Panc1 (cell line): ENCODE results near the gene NECTIN1. TPM values are rescaled to one million over a fixed set of nuclear protein-coding genes. Genes with fewer than 3 reads are reported as not detected.

ENCODE experiments used
- ATAC-seq: fragments of 200-7000 bp; cut with Tn5 transposase; 2 replicates; pipeline ENCODE4 v1.9.1; 2020; ENCODE audit warnings: mild to moderate bottlenecking, moderate library complexity
- BruUV-seq: library from RNA; stranded (reverse); fragments of 400-500 nt; replicated peaks from 2 replicates; lab custom pipeline; 2021; lab: Mats Ljungman, UMichigan
- CTCF ChIA-PET: fragments of 300-600 bp; sonication (Branson Sonifier 250); formaldehyde crosslinking; loops from one replicate; lab custom pipeline; 2022; ENCODE audit warnings: antibody characterized with exemption; lab: Charles Lee
- POLR2A ChIA-PET: fragments of 300-600 bp; sonication (Branson Sonifier 250); formaldehyde crosslinking; loops from one replicate; lab custom pipeline; 2022; ENCODE audit warnings: antibody characterized with exemption; lab: Charles Lee
- DNase-seq: peaks from one replicate; pipeline ENCODE4 v3.0.0-alpha.2; 2010; ENCODE audit warnings: low read depth, low spot score
- H3K27ac ChIP-seq: 2 replicates; pipeline ENCODE4 v1.5.1; 2011; ENCODE audit warnings: mild to moderate bottlenecking, low read length, inconsistent platforms
- H3K27me3 ChIP-seq: fragments of 200-500 bp; sonication (Bioruptor generic); 2 replicates; pipeline ENCODE4 v1.6.0; 2014; ENCODE audit warnings: low read length, inconsistent platforms; ENCODE audit not compliant: control insufficient read depth, insufficient read depth
- H3K36me3 ChIP-seq: fragments of 200-500 bp; sonication (Bioruptor generic); 2 replicates; pipeline ENCODE4 v1.5.1; 2014; ENCODE audit warnings: inconsistent platforms, mild to moderate bottlenecking, low read length, moderate library complexity; ENCODE audit not compliant: control insufficient read depth, insufficient read depth
- H3K4me1 ChIP-seq: 2 replicates; pipeline ENCODE4 v1.5.1; 2011; ENCODE audit warnings: inconsistent platforms, mild to moderate bottlenecking, low read length, moderate library complexity; ENCODE audit not compliant: control insufficient read depth, insufficient read depth
- H3K4me3 ChIP-seq, 2 experiments: 2 replicates each; pipeline ENCODE4 v1.5.1; 2011 to 2012; ENCODE audit warnings: low read depth in 2 of 2, low read length in 2 of 2, mild to moderate bottlenecking in 2 of 2, inconsistent platforms in 1 of 2, moderate library complexity in 1 of 2
- H3K9me3 ChIP-seq: fragments of 200-500 bp; sonication (Bioruptor generic); 2 replicates; pipeline ENCODE4 v1.5.1; 2014; ENCODE audit warnings: low read depth, mild to moderate bottlenecking, inconsistent platforms, low read length, moderate library complexity; ENCODE audit not compliant: control insufficient read depth, insufficient read depth
- POLR2AphosphoS5 ChIP-seq: IDR thresholded peaks from 2 replicates; pipeline ENCODE4 v1.6.1; 2012; ENCODE audit warnings: mild to moderate bottlenecking, low read depth, low read length, moderate library complexity
- SIN3A ChIP-seq: IDR thresholded peaks from 2 replicates; pipeline ENCODE4 v1.6.1; 2012; ENCODE audit warnings: low read depth, mild to moderate bottlenecking, low read length, moderate library complexity, borderline replicate concordance; ENCODE audit not compliant: insufficient read depth
- TCF7L2 ChIP-seq: IDR thresholded peaks from 2 replicates; pipeline ENCODE4 v1.6.1; 2011; ENCODE audit warnings: mild to moderate bottlenecking, low read depth, low read length, inconsistent platforms
- in situ Hi-C: cut with HindIII; loops from 2 replicates; pipeline ENCODE4 v1.10.0; 2016; ENCODE audit warnings: low sequenced_read_pairs, low pct_unique_long_range_greater_than_20kb
- intact Hi-C: fragments of 100-400 bp; cut with micrococcal nuclease; formaldehyde crosslinking; loops from one replicate; pipeline ENCODE4 v1.10.0; 2022; ENCODE audit not compliant: unreplicated experiment
- total RNA-seq: library from RNA; stranded (reverse); gene quantifications from one replicate; pipeline ENCODE4 v1.2.1, GENCODE V29; 2021; ENCODE audit not compliant: unreplicated experiment
- TF ChIP-seq, protein P1 (sequence below): fragments of 450-650 bp; IDR thresholded peaks from 2 replicates; pipeline ENCODE4 v1.5.1; 2017; ENCODE audit warnings: mild to moderate bottlenecking
- TF ChIP-seq, protein P2 (sequence below), 2 experiments: IDR thresholded peaks; 2 replicates each; pipeline ENCODE4 v1.6.1; 2011 to 2012; ENCODE audit warnings: low read depth in 2 of 2, control low read depth in 1 of 2, low read length in 1 of 2, mild to moderate bottlenecking in 1 of 2, moderate library complexity in 1 of 2; ENCODE audit not compliant: insufficient read depth in 1 of 2

Gene NECTIN1
- total RNA-seq, 1 experiment from 2014 or later = 14.6 TPM

DNA sequence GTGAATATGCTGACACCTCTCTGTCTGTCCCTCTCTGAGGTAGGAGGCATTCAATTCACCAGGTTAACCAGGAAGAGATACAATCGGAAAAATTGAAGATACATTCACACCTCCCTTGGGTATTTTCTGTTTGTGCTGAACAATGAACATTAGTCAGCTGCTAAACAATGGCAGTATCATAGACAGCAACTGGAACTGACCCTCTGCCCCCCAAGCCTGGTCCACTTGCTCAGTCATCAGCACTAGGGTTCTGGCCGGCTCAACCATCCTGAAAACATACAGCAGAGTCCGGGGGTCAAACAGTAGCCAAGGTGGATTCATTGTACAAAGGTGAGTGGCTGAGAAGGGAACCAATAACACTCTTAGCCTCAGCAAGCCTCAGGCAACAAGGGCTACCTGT, 4.0 kb downstream of the NECTIN1 start:
- no peak overlapping the region for H3K27ac ChIP-seq
- in situ Hi-C loops = no loop called here
- peaks cover 2% of the 10 kb centered on the region for H3K27me3 ChIP-seq
- H3K4me3 ChIP-seq = no peak overlapping the region
- ATAC-seq (no peak), DNase-seq (no peak)
- no peaks in the 10 kb centered on the region; the same call in 1 of the 2 replicates for H3K36me3 ChIP-seq
- H3K4me1 ChIP-seq = peaks cover 14% of the 10 kb centered on the region
- CTCF ChIA-PET = interaction anchor here (0.6 kb wide), 1 partner anchor 32 kb away, joined by 3 read pairs; no protein-coding TSS in a partner anchor
- intact Hi-C loops = loop anchor here (10.0 kb wide), 2 partner anchors 240 to 380 kb away; no protein-coding TSS in a partner anchor
- no peaks in the 10 kb centered on the region for H3K9me3 ChIP-seq
- BruUV-seq = no TSS peak
- POLR2A ChIA-PET = no interaction called here
- TF ChIP-seq, protein P1, sequence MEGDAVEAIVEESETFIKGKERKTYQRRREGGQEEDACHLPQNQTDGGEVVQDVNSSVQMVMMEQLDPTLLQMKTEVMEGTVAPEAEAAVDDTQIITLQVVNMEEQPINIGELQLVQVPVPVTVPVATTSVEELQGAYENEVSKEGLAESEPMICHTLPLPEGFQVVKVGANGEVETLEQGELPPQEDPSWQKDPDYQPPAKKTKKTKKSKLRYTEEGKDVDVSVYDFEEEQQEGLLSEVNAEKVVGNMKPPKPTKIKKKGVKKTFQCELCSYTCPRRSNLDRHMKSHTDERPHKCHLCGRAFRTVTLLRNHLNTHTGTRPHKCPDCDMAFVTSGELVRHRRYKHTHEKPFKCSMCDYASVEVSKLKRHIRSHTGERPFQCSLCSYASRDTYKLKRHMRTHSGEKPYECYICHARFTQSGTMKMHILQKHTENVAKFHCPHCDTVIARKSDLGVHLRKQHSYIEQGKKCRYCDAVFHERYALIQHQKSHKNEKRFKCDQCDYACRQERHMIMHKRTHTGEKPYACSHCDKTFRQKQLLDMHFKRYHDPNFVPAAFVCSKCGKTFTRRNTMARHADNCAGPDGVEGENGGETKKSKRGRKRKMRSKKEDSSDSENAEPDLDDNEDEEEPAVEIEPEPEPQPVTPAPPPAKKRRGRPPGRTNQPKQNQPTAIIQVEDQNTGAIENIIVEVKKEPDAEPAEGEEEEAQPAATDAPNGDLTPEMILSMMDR = no peak
- TF ChIP-seq TCF7L2 = no peak
- TF ChIP-seq, protein P2, sequence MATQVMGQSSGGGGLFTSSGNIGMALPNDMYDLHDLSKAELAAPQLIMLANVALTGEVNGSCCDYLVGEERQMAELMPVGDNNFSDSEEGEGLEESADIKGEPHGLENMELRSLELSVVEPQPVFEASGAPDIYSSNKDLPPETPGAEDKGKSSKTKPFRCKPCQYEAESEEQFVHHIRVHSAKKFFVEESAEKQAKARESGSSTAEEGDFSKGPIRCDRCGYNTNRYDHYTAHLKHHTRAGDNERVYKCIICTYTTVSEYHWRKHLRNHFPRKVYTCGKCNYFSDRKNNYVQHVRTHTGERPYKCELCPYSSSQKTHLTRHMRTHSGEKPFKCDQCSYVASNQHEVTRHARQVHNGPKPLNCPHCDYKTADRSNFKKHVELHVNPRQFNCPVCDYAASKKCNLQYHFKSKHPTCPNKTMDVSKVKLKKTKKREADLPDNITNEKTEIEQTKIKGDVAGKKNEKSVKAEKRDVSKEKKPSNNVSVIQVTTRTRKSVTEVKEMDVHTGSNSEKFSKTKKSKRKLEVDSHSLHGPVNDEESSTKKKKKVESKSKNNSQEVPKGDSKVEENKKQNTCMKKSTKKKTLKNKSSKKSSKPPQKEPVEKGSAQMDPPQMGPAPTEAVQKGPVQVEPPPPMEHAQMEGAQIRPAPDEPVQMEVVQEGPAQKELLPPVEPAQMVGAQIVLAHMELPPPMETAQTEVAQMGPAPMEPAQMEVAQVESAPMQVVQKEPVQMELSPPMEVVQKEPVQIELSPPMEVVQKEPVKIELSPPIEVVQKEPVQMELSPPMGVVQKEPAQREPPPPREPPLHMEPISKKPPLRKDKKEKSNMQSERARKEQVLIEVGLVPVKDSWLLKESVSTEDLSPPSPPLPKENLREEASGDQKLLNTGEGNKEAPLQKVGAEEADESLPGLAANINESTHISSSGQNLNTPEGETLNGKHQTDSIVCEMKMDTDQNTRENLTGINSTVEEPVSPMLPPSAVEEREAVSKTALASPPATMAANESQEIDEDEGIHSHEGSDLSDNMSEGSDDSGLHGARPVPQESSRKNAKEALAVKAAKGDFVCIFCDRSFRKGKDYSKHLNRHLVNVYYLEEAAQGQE (IDR thresholded peaks at IDR 0.05; ENCODE audit: insufficient read depth in 1 of 2, low read depth in 2 of 2, low read length in 1 of 2) = no peak
- no peak for TF ChIP-seq POLR2AphosphoS5
- TF ChIP-seq SIN3A = no peak

DNA sequence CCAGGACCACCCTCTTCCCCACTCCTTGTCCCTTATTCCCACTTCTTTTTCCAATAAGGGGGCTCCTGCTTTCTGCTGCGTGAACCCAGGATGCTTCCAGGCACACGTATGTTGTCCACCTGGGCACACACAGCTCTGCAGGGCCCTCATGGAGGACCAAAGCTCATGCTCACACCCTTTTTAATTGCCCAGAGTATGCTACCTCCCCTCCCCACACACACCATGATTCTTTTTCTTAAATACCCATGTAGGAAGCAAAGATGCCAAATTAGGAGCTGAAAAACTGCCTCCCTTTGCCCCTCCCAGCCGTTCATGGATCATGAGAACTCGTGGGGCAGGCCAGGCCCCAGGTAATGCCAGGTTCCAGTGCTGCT, 5.1 kb downstream of the NECTIN1 start:
- POLR2A ChIA-PET = no interaction called here
- ATAC-seq = no peak
- no peak for DNase-seq
- Histone ChIP-seq H3K4me3 (no peak overlapping the region), H3K36me3 (no peaks in the 10 kb centered on the region; the same call in 1 of the 2 replicates), H3K4me1 (peaks cover 9% of the 10 kb centered on the region), H3K27me3 (no peaks in the 10 kb centered on the region), H3K9me3 (no peaks in the 10 kb centered on the region), H3K27ac (no peak overlapping the region)
- TF ChIP-seq, protein P1 = no peak
- no peak for TF ChIP-seq TCF7L2
- TF ChIP-seq POLR2AphosphoS5 = no peak
- TF ChIP-seq SIN3A = no peak
- TF ChIP-seq, protein P2 (IDR thresholded peaks at IDR 0.05; ENCODE audit: insufficient read depth in 1 of 2, low read depth in 2 of 2, low read length in 1 of 2) = no peak
- intact Hi-C loops (loop anchor here (10.0 kb wide), 2 partner anchors 239 to 381 kb away; no protein-coding TSS in a partner anchor), in situ Hi-C loops (no loop called here)
- CTCF ChIA-PET = no interaction called here
- no TSS peak for BruUV-seq
